Fibroblast of lung (primary cell): ENCODE measurements around the gene MPL. TPM values are rescaled to one million over a fixed set of nuclear protein-coding genes. Genes with fewer than 3 reads are reported as not detected.

Experiments
- DNase-seq, 2 donors: peaks; one replicate each; pipeline versions ENCODE4 v3.0.0 to v3.0.0-alpha.2; 2010; ENCODE audit warnings: low read depth in 2 of 2
- H2AFZ ChIP-seq: 2 replicates; pipeline ENCODE4 v1.5.1; 2012; ENCODE audit warnings: low read length, control low read depth, inconsistent platforms
- H3K27ac ChIP-seq: 2 replicates; pipeline ENCODE4 v1.5.1; 2011; ENCODE audit warnings: low read length, control low read depth; ENCODE audit not compliant: insufficient read depth
- H3K27me3 ChIP-seq: 2 replicates; pipeline ENCODE4 v1.5.1; 2011; ENCODE audit warnings: mild to moderate bottlenecking, low read length; ENCODE audit not compliant: control insufficient read depth, insufficient read depth
- H3K36me3 ChIP-seq: 2 replicates; pipeline ENCODE4 v1.5.1; 2011; ENCODE audit warnings: low read length; ENCODE audit not compliant: control insufficient read depth, insufficient read depth
- H3K4me1 ChIP-seq: 2 replicates; pipeline ENCODE4 v1.5.1; 2011; ENCODE audit warnings: low read length; ENCODE audit not compliant: control insufficient read depth, insufficient read depth; ENCODE audit errors: extremely low read depth
- H3K4me2 ChIP-seq: 2 replicates; pipeline ENCODE4 v1.5.1; 2011; ENCODE audit warnings: low read length, control low read depth; ENCODE audit not compliant: insufficient read depth; ENCODE audit errors: extremely low read depth
- H3K4me3 ChIP-seq, 4 experiments: fragments of 200-600 bp in 1 of 4; sonication (generic) in 1 of 4; replicated peaks in 1 of 4; 2 replicates each; pipeline ENCODE4 v1.5.1; 2011 to 2016; ENCODE audit warnings: low read length in 4 of 4, low read depth in 3 of 4, mild to moderate bottlenecking in 3 of 4, control low read depth in 2 of 4, inconsistent platforms in 1 of 4, mixed read lengths in 1 of 4; ENCODE audit not compliant: insufficient read depth in 1 of 4; ENCODE audit errors: control extremely low read depth in 1 of 4
- H3K79me2 ChIP-seq: 2 replicates; pipeline ENCODE4 v1.5.1; 2012; ENCODE audit warnings: mild to moderate bottlenecking, low read length, inconsistent platforms; ENCODE audit not compliant: control insufficient read depth, insufficient read depth
- H3K9ac ChIP-seq: 2 replicates; pipeline ENCODE4 v1.5.1; 2011; ENCODE audit warnings: mild to moderate bottlenecking, low read length, control low read depth; ENCODE audit not compliant: insufficient read depth
- H3K9me3 ChIP-seq: 2 replicates; pipeline ENCODE4 v1.5.1; 2012; ENCODE audit warnings: low read depth, low read length; ENCODE audit not compliant: control insufficient read depth, insufficient read depth
- H4K20me1 ChIP-seq: 2 replicates; pipeline ENCODE4 v1.5.1; 2011; ENCODE audit warnings: low read length; ENCODE audit not compliant: control insufficient read depth, insufficient read depth; ENCODE audit errors: extremely low read depth
- CTCF ChIP-seq, 2 donors: IDR thresholded peaks in 1 of 2; conservative IDR thresholded peaks in 1 of 2; 1 replicate in 1 of 2; 2 replicates in 1 of 2; pipeline ENCODE4 v1.5.1; 2011 to 2012; ENCODE audit warnings: low read length in 2 of 2, control low read depth in 1 of 2, inconsistent platforms in 1 of 2, low read depth in 1 of 2, mild to moderate bottlenecking in 1 of 2
- EZH2 ChIP-seq: IDR thresholded peaks from 2 replicates; pipeline ENCODE4 v1.5.1; 2012; ENCODE audit warnings: low read length, control low read depth, mild to moderate bottlenecking; ENCODE audit errors: missing control alignments
- polyA plus RNA-seq, 2 donors: library from polyadenylated mRNA; depleted of rRNA in 1 of 2; stranded (reverse) in 1 of 2; unstranded in 1 of 2; fragments of >200 nt; gene quantifications; 2 replicates each; pipeline ENCODE4 v1.2.1, GENCODE V29; 2011 to 2012; ENCODE audit warnings: missing spikeins in 1 of 2
- total RNA-seq: library from RNA; depleted of rRNA; stranded (reverse); fragments of >200 nt; gene quantifications from 2 replicates; pipeline ENCODE4 v1.2.1, GENCODE V29; 2014

The MPL gene
- total and polyA plus RNA-seq, 2 donors (not counting 1 experiment from before 2014, with no cell fraction given), result not detected

- no peak for TF ChIP-seq EZH2
- no peak for TF ChIP-seq CTCF (conservative IDR thresholded peaks at IDR 0.05 in 1 of 2, IDR thresholded peaks at IDR 0.05 in 1 of 2; ENCODE audit: low read depth in 1 of 2, low read length in 2 of 2)
- H3K4me1 ChIP-seq, result peaks cover 13% of the 10 kb centered on the region
- H3K4me2 ChIP-seq, result no peak overlapping the region
- no peak for DNase-seq
- H3K36me3 ChIP-seq, result peaks cover 3% of the 10 kb centered on the region
- H3K27ac ChIP-seq, result no peak overlapping the region
- no peak overlapping the region for H3K9ac ChIP-seq
- no peak overlapping the region for H2AFZ ChIP-seq
- H3K9me3 ChIP-seq, result no peaks in the 10 kb centered on the region
- H3K4me3 ChIP-seq, result no peak overlapping the region
- H3K79me2 ChIP-seq, result no peaks in the 10 kb centered on the region
- no peaks in the 10 kb centered on the region for H4K20me1 ChIP-seq
- H3K27me3 ChIP-seq, result no peaks in the 10 kb centered on the region
These were observed 39.2 kb downstream of the MPL start for GRCh38 chr1:43376723-43377235.

GRCh38 chr1:43377831-43378230 lies 40.2 kb downstream of the MPL start:
- no peak overlapping the region for H2AFZ ChIP-seq
- no peak overlapping the region for H3K4me2 ChIP-seq
- H3K27ac ChIP-seq, result no peak overlapping the region
- DNase-seq, result no peak
- H3K4me1 ChIP-seq, result peaks cover 8% of the 10 kb centered on the region
- no peak overlapping the region for H3K9ac ChIP-seq
- no peaks in the 10 kb centered on the region for H4K20me1 ChIP-seq
- H3K79me2 ChIP-seq, result no peaks in the 10 kb centered on the region
- no peaks in the 10 kb centered on the region for H3K9me3 ChIP-seq
- H3K4me3 ChIP-seq, result no peak overlapping the region
- no peaks in the 10 kb centered on the region for H3K27me3 ChIP-seq
- peaks cover 9% of the 10 kb centered on the region for H3K36me3 ChIP-seq
- TF ChIP-seq EZH2, result no peak
- no peak for TF ChIP-seq CTCF (conservative IDR thresholded peaks at IDR 0.05 in 1 of 2, IDR thresholded peaks at IDR 0.05 in 1 of 2; ENCODE audit: low read depth in 1 of 2, low read length in 2 of 2)

GRCh38 chr1:43379476-43379875 lies 41.9 kb downstream of the MPL start:
- H3K4me1 ChIP-seq, result no peaks in the 10 kb centered on the region

More at GRCh38 chr1:43379476-43379875, 41.9 kb downstream of the MPL start:
- H3K36me3 ChIP-seq, result peaks cover 13% of the 10 kb centered on the region
- no peak overlapping the region for H2AFZ ChIP-seq
- H3K27ac ChIP-seq, result no peak overlapping the region
- no peak for DNase-seq
- H3K9me3 ChIP-seq, result no peaks in the 10 kb centered on the region
- no peak overlapping the region for H3K4me3 ChIP-seq
- no peaks in the 10 kb centered on the region for H3K27me3 ChIP-seq
- H3K79me2 ChIP-seq, result no peaks in the 10 kb centered on the region
- H3K4me2 ChIP-seq, result no peak overlapping the region
- H4K20me1 ChIP-seq, result no peaks in the 10 kb centered on the region
- TF ChIP-seq EZH2 (no peak), CTCF (conservative IDR thresholded peaks at IDR 0.05 in 1 of 2, IDR thresholded peaks at IDR 0.05 in 1 of 2; ENCODE audit: low read depth in 1 of 2, low read length in 2 of 2) (no peak)
- no peak overlapping the region for H3K9ac ChIP-seq
